ENCODE data around the gene HORMAD2. TPM values are rescaled to one million over a fixed set of nuclear protein-coding genes. Genes with fewer than 3 reads are reported as not detected.

The HORMAD2 gene
- total RNA-seq, 1 donor from 2014 or later = not detected

DNA sequence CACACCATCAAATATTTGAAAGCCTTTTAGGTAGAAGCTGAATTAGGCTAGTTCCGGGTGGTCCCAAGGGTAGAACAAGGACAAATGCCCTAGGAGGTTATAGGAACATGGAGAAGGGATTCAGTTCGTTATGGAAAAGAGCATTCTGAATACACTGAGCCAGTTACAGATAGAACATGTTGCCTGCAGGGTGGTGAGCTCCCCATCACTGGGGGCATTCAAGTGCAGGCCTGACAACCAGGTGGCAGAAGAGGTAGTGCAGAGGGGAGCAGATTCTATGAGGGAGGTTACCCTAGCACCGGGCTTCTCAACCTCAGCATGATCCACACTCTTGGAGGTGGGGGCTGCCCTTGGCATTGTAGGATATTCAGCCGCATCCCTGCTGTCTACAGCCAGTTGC, 142.1 kb downstream of the HORMAD2 start:
- intact Hi-C loops (cut with micrococcal nuclease) = no loop called here

DNA sequence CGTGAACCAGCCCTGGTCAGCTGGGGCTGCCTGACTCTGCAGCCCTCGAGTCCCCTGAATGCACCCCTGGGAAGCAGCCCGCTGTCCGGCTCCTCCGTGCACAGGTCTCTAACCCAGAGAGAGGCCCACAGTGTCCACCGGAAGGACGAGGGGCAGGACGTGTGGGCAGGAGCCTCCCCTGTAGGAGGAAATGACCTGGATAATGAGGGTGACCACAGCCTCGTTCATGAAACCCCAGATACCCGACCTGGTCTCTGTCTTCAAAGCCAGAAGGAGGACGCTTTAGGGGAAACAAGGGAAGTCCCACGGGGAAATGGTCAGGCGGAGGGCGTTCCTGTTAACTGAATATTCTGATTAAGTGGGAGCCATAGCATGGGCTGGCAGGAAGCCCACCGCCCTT, 143.0 kb downstream of the HORMAD2 start:
- intact Hi-C loops (cut with micrococcal nuclease) = no loop called here

DNA sequence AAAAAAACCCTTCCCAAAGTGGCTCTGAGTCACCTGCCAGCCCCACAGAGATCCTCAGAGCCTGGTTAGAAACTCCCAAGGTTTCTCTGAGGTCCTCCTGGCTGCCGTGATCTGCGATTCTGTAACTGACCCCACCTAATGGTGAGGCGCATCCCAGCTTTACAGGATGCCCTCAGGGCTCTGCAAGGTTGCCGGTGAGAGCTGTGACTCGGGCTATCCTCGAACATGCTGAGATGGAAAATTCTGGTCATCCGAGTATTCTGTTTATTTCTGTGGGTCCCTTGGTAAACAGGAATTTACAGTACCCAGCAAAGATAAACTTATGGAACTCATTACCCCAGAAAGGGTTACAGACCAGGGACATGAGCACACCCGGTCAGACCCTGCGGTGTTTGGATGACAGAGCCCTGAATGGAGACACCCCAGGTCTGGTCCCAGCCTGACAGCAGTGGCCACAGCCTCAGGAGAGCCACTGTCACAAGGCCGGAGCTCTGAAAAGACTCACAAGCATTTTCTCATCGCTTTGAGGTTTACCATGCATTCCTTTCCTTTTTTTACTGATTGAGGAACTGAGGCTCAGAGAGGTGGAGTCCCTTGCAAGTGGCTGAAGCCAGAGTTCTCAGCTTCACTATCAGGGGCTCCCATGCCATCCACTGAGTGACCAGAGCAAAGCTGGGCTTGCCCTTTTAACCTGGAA, 144.0 kb downstream of the HORMAD2 start:
- intact Hi-C loops (cut with micrococcal nuclease) = no loop called here

DNA sequence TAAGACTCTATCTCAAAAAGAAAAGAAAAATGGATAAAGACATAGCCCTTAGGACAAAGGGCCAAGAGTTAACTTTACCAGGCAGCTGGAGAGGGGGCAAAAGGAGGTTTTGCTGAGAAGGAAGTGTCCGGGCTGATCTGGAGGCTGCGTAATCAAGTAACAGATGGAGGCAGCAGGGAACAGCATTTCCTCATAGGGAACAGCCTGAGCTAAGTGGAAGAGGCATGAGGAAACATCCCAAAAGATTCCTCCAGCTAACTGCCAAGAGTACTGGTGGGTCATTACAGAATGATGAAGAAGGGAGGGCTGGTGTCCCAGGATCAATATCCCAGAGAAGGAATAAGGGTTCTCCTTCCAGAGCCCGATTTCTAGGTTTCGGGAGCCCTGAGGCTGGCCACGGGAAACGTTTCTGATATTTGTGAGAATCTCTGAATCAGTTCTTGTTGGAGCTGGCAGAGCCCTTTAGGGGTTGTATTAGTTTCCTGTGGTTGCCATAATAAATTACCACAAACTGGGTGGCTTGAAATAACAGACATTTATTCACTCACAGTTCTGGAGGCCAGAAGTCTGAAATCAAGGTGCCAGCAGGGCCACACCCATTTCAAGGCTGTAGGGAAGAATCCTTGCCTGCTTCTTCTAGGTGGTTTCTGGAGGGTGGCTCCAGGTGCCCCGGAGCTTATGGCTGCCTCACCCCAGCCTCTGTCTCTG, 145.1 kb downstream of the HORMAD2 start:
- intact Hi-C loops (cut with micrococcal nuclease) = no loop called here

DNA sequence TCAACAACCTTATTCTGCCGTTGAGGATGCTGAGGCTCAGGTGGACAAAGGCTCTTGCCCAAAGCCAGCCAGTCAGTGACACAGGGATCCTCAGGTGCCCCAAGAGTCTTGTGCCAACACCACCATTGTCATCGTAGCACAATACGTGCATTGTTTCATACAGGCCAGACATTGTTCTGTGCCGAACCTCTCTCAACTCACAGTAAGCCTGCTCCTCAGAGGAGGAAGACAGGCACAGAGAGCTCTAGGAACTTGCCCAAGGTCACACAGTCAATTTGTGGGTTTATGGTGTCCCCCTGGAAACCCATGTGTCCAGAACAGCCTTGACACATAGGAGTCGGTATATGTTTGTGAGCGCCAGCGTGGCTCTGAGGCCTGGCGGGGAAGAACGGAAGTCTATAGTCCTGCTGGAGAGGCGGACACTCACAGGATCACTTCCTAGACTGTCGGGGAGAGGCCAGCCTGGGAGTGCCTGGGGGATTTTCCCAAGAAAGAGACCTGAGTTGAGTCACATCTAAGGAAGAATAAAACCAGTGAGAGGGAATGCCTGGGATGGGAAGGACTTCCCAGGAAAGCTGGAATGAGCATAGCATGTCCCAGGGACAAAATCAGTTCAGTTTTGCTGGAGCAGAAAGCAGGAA, 146.0 kb downstream of the HORMAD2 start:
- intact Hi-C loops (cut with micrococcal nuclease) = no loop called here

Other genes starting within 250 kb of the HORMAD2 start
- gene ASCC2, start 242.2 kb upstream of the HORMAD2 start, total RNA-seq = 91.7 and 93.7 TPM in 2 replicates
- gene MTMR3, start 197.3 kb upstream of the HORMAD2 start, total RNA-seq = 31.1 and 33.8 TPM in 2 replicates
- gene LIF, start 166.3 kb downstream of the HORMAD2 start, total RNA-seq = 208 and 211 TPM in 2 replicates
- 193 and 195 TPM in 2 replicates for gene OSM, start 186.4 kb downstream of the HORMAD2 start, total RNA-seq
- 16.6 and 17.5 TPM in 2 replicates for gene CASTOR1, start 209.0 kb downstream of the HORMAD2 start, total RNA-seq
- 46.7 and 51.8 TPM in 2 replicates for gene TBC1D10A, start 246.5 kb downstream of the HORMAD2 start, total RNA-seq

Data from T-helper 1 cell treated with Interleukin-12 subunit alpha and Interleukin-12 subunit beta and Interleukin-4 antibody, amounts not matched to agents 30 ng/mL and 1 ng/mL, for 36 hours (primary cell).